ENCODE results near the gene ERBIN.
"Not testable (repeated sequence)": the region's sequence is repeated elsewhere in the genome, so short reads cannot be mapped to it uniquely, and the experiment has no call there.

ERBIN gene

GRCh38 chr5:65969539-65970393 is 43.4 kb downstream of the ERBIN start:
- DNase-seq (ENCODE audit: insufficient read length) (no peak), FAIRE-seq (no peak)
- no peak for TF ChIP-seq POLR2A (IDR thresholded peaks at IDR 0.05; ENCODE audit: low read depth, low read length)
- TF ChIP-seq TAF1 (IDR thresholded peaks at IDR 0.05; ENCODE audit: borderline replicate concordance, low read depth, low read length) = no peak
- TF ChIP-seq POLR2AphosphoS5 (IDR thresholded peaks at IDR 0.05; ENCODE audit: low read depth, low read length) = no peak

- FAIRE-seq (no peak), DNase-seq (ENCODE audit: insufficient read length) (no peak)
These were observed 44.3 kb downstream of the ERBIN start for GRCh38 chr5:65970481-65971367.

GRCh38 chr5:65971643-65972042 is 45.3 kb downstream of the ERBIN start:
- no peak for TF ChIP-seq TAF1 (IDR thresholded peaks at IDR 0.05; ENCODE audit: borderline replicate concordance, low read depth, low read length)
- TF ChIP-seq POLR2AphosphoS5 (IDR thresholded peaks at IDR 0.05; ENCODE audit: low read depth, low read length) = no peak
- no peak for TF ChIP-seq POLR2A (IDR thresholded peaks at IDR 0.05; ENCODE audit: low read depth, low read length)
- no peak for DNase-seq (ENCODE audit: insufficient read length)
- FAIRE-seq = no peak

More at GRCh38 chr5:65970481-65971367, 44.3 kb downstream of the ERBIN start:
- no peak for TF ChIP-seq POLR2A (IDR thresholded peaks at IDR 0.05; ENCODE audit: low read depth, low read length)
- no peak for TF ChIP-seq POLR2AphosphoS5 (IDR thresholded peaks at IDR 0.05; ENCODE audit: low read depth, low read length)
- no peak for TF ChIP-seq TAF1 (IDR thresholded peaks at IDR 0.05; ENCODE audit: borderline replicate concordance, low read depth, low read length)

GRCh38 chr5:65972896-65973295 is 46.5 kb downstream of the ERBIN start:
- FAIRE-seq; DNase-seq (ENCODE audit: insufficient read length): not testable (repeated sequence)

GRCh38 chr5:65978251-65978650 is 51.9 kb downstream of the ERBIN start:
- no peak for FAIRE-seq
- no peak for DNase-seq (ENCODE audit: insufficient read length)
- TF ChIP-seq TAF1 (IDR thresholded peaks at IDR 0.05; ENCODE audit: borderline replicate concordance, low read depth, low read length) (no peak), POLR2AphosphoS5 (IDR thresholded peaks at IDR 0.05; ENCODE audit: low read depth, low read length) (no peak), POLR2A (IDR thresholded peaks at IDR 0.05; ENCODE audit: low read depth, low read length) (no peak)

GRCh38 chr5:65981548-65981947 is 55.2 kb downstream of the ERBIN start:
- no peak for FAIRE-seq
- TF ChIP-seq TAF1 (IDR thresholded peaks at IDR 0.05; ENCODE audit: borderline replicate concordance, low read depth, low read length) (no peak), POLR2AphosphoS5 (IDR thresholded peaks at IDR 0.05; ENCODE audit: low read depth, low read length) (no peak), POLR2A (IDR thresholded peaks at IDR 0.05; ENCODE audit: low read depth, low read length) (no peak)
- DNase-seq (ENCODE audit: insufficient read length) = no peak

- no peak for TF ChIP-seq POLR2A (IDR thresholded peaks at IDR 0.05; ENCODE audit: low read depth, low read length)
- TF ChIP-seq TAF1 (IDR thresholded peaks at IDR 0.05; ENCODE audit: borderline replicate concordance, low read depth, low read length) = no peak
- no peak for TF ChIP-seq POLR2AphosphoS5 (IDR thresholded peaks at IDR 0.05; ENCODE audit: low read depth, low read length)
- FAIRE-seq = peak; percentile 44
- DNase-seq (ENCODE audit: insufficient read length) = no peak
These were observed 55.7 kb downstream of the ERBIN start for GRCh38 chr5:65981969-65982619.

- no peak for DNase-seq (ENCODE audit: insufficient read length)
- TF ChIP-seq TAF1 (IDR thresholded peaks at IDR 0.05; ENCODE audit: borderline replicate concordance, low read depth, low read length) = no peak
- no peak for TF ChIP-seq POLR2AphosphoS5 (IDR thresholded peaks at IDR 0.05; ENCODE audit: low read depth, low read length)
- TF ChIP-seq POLR2A (IDR thresholded peaks at IDR 0.05; ENCODE audit: low read depth, low read length) = no peak
- FAIRE-seq = no peak
These were observed 56.3 kb downstream of the ERBIN start for GRCh38 chr5:65982635-65983034.

- DNase-seq (ENCODE audit: insufficient read length) = no peak
- no peak for TF ChIP-seq POLR2AphosphoS5 (IDR thresholded peaks at IDR 0.05; ENCODE audit: low read depth, low read length)
- no peak for TF ChIP-seq POLR2A (IDR thresholded peaks at IDR 0.05; ENCODE audit: low read depth, low read length)
- TF ChIP-seq TAF1 (IDR thresholded peaks at IDR 0.05; ENCODE audit: borderline replicate concordance, low read depth, low read length) = no peak
- no peak for FAIRE-seq
These were observed 57.9 kb downstream of the ERBIN start for GRCh38 chr5:65984098-65984885.

GRCh38 chr5:65986050-65986451 is 59.7 kb downstream of the ERBIN start:
- no peak for DNase-seq (ENCODE audit: insufficient read length)
- no peak for FAIRE-seq
- TF ChIP-seq POLR2A (IDR thresholded peaks at IDR 0.05; ENCODE audit: low read depth, low read length) = no peak
- TF ChIP-seq TAF1 (IDR thresholded peaks at IDR 0.05; ENCODE audit: borderline replicate concordance, low read depth, low read length) = no peak
- TF ChIP-seq POLR2AphosphoS5 (IDR thresholded peaks at IDR 0.05; ENCODE audit: low read depth, low read length) = no peak

GRCh38 chr5:65986796-65987195 is 60.4 kb downstream of the ERBIN start:
- FAIRE-seq (no peak), DNase-seq (ENCODE audit: insufficient read length) (no peak)
- no peak for TF ChIP-seq POLR2AphosphoS5 (IDR thresholded peaks at IDR 0.05; ENCODE audit: low read depth, low read length)
- TF ChIP-seq POLR2A (IDR thresholded peaks at IDR 0.05; ENCODE audit: low read depth, low read length) = no peak
- no peak for TF ChIP-seq TAF1 (IDR thresholded peaks at IDR 0.05; ENCODE audit: borderline replicate concordance, low read depth, low read length)
